SK-N-SH treated with all-trans-retinoic acid at 6 μM for 48 hours (cell line): ENCODE measurements around the gene SP2.

Source experiments
- ARNTL ChIP-seq: fragments of 450-650 bp; formaldehyde crosslinking; IDR thresholded peaks from 2 replicates; pipeline ENCODE4 v1.5.0; 2020; ENCODE audit warnings: low read depth, mild to moderate bottlenecking, moderate library complexity, borderline replicate concordance
- PATZ1 ChIP-seq: fragments of 250-450 bp; sonication (Bioruptor Pico); IDR thresholded peaks from 2 replicates; pipeline ENCODE4 v1.8.0; 2020; ENCODE audit warnings: mild to moderate bottlenecking, moderate library complexity, borderline replicate concordance
- POU6F1 ChIP-seq: fragments of 250-450 bp; sonication (Bioruptor Pico); IDR thresholded peaks from 2 replicates; pipeline ENCODE4 v1.8.0; 2021; ENCODE audit warnings: low read depth, mild to moderate bottlenecking, moderate library complexity, borderline replicate concordance
- PPARA ChIP-seq: fragments of 250-450 bp; sonication (Bioruptor Pico); IDR thresholded peaks from 2 replicates; pipeline ENCODE4 v1.5.0; 2020; ENCODE audit warnings: mild to moderate bottlenecking, borderline replicate concordance

GRCh38 chr17:47934856-47935255 is 38.8 kb downstream of the SP2 start:
- TF ChIP-seq ARNTL (CRISPR knock-in tag) (no peak), POU6F1 (no peak), PATZ1 (no peak), PPARA (CRISPR knock-in tag) (no peak)
